Left renal cortex interstitium (tissue), 4 donors: Measurements from ENCODE around the gene ZSCAN10. TPM values are rescaled to one million over a fixed set of nuclear protein-coding genes. Genes with fewer than 3 reads are reported as not detected.
"Not testable (repeated sequence)": the region's sequence is repeated elsewhere in the genome, so short reads cannot be mapped to it uniquely, and the experiment has no call there.

Source experiments
- DNase-seq, 4 donors: peaks; one replicate each; pipeline ENCODE4 v3.0.0-alpha.2; 2013; ENCODE audit warnings: low read depth in 4 of 4, low spot score in 2 of 4, missing footprints in 1 of 4
- polyA plus RNA-seq, 4 donors: library from polyadenylated mRNA; unstranded; fragments of 120-200 nt; gene quantifications; one replicate each; pipeline ENCODE4 v1.2.1, GENCODE V29; 2013; ENCODE audit not compliant: insufficient read length in 4 of 4

Gene ZSCAN10
- polyA plus RNA-seq, 4 donors, result 0.18 to 0.49 (median 0.20) TPM

DNA sequence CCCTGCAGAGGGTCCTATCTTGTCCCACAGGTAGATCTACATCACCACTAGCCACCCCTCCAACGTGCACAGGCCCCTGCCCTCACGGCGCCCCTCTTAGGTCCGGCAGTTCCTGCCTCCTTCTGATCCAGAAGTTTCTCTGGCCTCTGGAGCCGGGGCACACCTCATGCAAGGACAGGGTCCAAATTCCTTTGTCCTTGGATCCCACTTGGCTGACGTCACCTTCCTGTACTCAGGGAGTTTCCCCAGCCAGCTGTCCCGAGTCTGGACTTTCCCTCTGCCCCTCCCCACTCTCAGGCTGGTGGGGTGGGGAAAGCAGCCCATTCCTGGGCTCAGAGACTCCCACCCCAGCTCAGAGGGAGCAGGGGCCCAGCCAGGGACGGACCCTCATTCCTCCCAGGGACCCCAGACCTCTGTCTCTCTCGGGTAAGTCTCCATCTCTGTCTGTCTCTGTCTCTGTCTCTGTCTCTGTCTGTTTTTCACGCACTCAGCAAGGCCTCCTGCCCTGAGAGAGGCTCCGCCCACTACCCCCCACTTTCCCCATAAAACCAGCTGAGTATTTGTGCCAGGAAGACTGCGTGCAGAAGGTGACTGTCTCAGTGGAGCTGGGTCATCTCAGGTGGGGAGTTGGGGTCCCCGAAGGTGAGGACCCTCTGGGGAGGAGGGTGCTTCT is 33.9 kb downstream of the ZSCAN10 start, which contains the start of gene IL32:
Gene IL32, plus strand, starts transcription at position 572 of the 673 bp plus-strand sequence. CDS start 172 bp downstream, outside the sequence.
- no peak for DNase-seq

DNA sequence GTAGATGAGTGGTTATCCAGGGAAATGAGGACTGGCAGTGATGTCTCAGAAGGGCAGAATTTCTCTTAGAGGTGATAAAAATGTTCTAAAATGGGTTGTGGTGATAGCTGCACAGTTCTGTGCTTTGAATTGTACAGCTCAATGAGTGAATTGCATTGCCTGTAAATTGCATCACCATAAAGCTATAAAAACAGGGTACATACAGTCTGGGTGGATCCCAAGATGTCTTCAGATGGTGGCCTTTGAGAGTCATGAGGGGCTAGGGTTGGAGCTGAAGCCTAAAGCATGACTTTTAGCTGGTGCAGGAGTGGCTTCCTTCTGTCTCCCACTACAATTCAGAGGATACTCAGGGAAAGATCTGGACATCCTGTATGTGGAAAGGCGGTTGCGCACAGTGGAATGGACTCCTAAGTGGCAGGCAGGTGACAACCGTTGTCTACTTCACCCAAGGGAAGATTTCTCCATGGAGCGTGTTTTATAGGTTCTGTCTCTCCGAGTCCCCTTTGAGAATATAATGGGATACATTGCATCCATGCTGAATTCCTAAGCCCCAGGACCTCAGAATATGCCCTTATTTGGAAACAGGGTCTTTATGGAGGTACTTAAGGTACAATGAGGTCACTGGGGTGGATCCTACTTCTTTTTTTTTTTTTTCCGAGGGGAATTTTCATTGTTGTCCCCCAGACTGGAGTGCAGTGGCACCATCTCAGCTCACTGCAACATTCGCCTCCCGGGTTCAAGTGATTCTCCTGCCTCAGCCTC is 35.3 kb downstream of the ZSCAN10 start:
- DNase-seq, result no peak

DNA sequence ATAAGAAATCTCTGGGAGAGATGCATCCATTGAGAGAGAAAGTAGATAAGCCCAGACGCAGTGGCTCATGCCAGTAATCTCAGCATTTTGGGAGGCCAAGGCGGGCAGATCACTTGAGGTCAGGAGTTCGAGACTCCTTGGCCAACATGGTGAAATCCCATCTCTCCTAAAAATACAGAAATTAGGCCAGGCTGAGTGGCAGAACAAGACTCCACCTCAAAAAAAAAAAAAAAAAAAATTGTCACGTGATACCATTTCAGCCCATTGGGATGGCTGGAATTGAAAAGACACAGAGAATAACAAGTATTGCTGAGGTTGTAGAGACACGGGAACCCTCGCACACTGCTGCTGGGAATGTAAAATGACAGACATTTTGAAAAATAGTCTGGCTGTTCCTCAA is 36.5 kb downstream of the ZSCAN10 start:
- no peak for DNase-seq

DNA sequence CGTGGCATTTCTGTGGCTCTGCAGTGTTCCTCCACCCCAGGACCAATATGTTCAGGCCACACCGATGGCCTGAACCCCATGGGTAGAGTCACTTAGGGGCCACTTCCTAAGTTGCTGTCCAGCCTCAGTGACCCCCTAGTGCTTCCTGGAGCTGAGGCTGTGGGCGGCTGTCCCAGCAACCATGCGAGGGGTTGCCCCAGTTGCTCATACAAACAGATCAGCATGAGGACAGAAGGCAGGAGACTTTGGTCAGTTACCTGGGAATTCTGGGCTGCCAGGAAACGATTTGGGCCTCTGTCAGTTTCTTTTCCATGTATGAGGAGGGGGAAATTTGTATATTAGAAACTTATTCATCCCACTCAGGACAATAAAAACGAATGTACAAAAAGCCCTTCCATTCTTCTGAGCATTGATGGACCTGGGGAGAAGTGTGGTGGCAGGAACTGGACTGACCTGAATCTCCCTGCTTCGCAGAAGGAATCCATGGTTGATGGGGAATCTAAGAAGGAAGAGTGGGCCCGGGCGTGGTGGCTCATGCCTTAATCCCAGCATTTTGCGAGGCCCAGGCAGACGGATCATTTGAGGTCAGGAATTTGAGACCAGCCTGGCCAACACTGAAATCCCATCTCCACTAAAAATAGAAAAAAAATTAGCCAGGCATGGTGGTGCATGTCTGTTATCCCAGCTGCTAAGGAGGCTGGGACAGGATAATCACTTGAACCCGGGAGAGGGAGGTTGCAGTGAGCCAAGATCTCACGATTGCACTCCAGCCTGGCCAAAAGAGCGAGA is 38.6 kb downstream of the ZSCAN10 start:
- DNase-seq, result no peak

DNA sequence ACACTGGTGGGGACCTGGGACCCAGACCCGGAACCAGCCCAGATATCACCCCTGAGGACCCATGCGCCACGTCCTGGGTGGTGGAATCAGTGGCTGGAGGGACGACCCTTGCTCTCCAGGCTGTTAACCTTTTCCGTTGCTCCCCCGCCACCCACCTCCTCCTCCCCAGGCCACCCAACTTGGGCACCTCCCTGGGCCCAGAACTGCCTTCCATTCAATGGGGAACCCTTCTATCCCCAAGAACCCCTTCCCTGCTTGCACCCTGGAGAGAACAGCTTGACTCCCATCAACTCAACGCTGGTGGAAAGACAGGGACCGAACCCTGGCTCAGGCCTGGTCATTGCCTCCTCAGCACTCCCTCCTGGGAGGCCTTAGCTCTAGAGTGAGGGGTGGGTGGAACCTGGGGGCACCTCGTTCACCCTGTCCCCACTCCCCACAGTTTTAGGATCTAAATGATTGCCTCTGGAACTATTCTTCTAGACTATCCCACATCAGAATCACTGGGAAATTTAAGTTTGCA is 39.3 kb downstream of the ZSCAN10 start:
- DNase-seq, result no peak

DNA sequence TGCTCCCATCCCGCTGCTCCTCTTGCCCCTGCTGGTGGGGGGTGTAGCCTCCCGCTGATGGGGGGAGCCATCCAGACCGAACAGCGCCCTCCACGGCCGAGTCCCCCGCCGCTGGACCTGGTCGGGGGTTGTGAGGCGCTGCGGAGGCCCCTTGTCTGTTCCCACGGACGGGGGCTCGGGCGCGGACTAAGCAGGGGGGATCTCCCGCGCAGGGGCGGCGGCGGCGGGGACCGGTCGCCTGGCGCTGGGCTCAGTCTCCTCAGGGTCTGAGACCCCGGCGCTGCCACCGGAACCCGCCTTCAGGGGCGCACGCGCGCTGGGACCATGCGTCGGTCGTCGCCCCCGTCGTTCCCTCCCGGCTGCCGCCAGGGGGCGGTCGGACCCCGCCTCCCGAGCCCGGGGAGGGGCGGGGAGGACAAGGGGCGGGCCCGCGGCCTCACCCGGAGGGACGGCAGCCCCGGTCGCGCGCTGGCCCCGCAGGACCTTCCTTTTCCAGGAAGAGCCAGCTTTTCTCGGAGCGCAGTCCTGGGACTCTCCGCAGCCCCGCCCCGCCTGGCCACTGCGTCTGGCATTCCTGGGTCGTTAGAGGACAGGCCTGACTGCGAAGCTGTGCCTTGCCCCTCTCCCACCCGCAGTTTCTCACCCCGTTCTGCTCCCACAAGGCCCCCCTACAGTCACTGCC is 39.9 kb downstream of the ZSCAN10 start:
- peak; percentile 63 to 84 (median 80) for DNase-seq

DNA sequence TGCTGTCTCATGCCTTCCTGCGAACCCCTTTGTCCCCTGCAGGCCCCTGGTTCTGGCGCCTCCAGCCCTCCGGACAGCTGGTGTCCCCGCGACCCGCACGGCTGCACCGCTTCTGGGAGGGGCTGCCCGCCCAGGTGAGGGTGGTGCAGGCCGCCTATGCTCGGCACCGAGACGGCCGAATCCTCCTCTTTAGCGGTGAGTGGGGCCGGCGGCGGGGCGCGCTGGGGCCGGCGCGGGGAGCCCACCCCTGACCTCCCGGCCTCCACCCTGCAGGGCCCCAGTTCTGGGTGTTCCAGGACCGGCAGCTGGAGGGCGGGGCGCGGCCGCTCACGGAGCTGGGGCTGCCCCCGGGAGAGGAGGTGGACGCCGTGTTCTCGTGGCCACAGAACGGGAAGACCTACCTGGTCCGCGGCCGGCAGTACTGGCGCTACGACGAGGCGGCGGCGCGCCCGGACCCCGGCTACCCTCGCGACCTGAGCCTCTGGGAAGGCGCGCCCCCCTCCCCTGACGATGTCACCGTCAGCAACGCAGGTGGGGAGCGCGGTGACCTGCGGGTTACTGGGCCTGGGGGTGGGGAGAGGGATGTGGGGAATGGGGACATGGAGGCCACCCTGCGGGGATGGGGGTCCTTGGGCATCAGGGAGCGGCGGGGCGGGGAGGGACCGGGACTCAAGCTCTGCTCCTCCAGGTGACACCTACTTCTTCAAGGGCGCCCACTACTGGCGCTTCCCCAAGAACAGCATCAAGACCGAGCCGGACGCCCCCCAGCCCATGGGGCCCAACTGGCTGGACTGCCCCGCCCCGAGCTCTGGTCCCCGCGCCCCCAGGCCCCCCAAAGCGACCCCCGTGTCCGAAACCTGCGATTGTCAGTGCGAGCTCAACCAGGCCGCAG is 40.7 kb downstream of the ZSCAN10 start:
- no peak for DNase-seq

DNA sequence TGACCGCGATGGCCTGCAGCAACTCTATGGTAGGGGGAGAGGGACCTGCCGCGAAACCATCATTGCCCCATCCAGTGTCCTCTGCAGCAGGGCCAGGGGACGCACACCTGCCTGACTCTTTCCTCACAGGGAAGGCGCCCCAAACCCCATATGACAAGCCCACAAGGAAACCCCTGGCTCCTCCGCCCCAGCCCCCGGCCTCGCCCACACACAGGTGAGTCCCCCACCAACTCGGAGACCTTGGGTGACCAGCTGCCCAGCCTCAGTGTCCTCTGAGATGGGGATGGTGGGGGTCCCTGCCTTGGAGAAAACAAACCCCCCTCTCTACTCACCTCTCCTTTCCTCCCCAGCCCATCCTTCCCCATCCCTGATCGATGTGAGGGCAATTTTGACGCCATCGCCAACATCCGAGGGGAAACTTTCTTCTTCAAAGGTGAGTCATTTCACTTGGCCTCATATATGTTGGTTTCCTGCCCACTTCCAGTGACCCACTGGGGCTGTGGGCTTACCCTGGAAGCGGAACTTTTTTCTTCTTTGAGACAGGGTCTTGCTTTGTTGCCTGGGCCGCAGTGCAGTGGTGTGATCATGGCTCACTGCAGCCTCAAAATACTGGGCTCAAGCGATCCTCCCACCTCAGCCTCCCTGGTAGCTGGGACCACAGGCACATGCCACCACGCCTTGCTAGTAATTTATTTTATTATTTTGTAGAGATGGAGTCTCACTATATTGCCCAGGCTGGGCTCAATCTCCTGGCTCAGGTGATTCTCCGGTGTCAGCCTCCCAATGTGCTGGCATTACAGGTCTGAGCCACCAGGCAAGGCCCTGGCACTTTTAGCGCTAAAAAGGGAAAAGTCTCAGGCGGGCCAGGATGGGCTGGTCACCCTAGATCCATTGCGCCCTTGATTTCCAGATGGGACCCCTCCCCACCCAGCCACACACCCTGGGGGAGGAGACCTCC is 41.6 kb downstream of the ZSCAN10 start:
- no peak for DNase-seq

DNA sequence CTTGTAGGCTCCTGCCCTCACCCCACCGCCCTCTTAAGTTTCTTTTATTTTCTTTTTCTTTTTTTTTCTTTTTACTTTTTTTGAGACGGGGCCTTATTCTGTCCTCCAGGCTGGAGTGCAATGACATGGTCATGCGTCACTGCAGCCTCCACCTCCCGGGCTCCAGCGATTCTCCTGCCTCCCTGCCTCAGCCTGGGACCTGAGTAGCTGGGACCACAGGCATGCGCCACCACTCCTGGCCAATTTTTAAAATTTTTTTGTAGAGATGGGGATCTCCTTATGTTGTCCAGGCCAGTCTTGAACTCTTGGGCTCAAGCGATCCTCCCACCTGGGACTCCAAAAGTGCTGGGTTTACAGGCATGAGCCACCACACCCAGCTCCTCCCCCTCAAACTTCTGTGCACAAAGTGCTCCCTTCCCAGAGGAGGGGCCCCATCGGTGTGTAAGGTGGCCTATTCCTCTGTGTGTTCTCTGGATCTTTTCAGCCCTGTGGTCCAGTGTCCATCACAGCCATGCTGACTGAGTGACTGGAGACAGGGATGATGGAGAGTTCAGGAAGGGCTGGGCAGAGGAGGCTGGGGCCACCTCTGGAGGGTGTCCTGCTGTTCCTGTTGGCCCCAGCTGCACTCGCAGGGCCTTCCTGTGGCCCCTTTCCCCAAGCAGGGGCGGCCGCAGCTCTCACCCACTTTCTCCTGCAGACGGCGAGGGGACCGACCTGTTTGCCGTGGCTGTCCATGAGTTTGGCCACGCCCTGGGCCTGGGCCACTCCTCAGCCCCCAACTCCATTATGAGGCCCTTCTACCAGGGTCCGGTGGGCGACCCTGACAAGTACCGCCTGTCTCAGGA is 42.5 kb downstream of the ZSCAN10 start:
- no peak for DNase-seq

DNA sequence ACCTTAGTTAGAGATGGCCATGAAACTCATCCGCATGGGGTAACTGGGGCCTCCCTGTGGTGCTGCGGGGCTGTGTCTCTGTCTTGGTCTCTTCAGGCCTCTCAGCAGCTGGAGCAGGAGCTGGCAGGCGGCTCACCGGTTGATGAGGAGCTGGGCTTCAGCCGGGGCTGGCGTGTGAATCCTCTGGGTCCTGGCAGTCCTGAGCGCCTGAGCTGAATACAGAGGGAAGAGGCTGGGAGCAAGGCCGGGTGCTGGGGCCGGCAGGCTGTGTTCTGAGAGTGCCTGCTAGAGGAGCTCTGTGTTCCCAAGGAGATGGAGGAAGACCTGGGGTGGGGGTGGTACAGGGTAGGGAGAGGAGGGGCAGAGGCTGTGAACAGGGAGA is 43.4 kb downstream of the ZSCAN10 start:
- not testable (repeated sequence) for DNase-seq

DNA sequence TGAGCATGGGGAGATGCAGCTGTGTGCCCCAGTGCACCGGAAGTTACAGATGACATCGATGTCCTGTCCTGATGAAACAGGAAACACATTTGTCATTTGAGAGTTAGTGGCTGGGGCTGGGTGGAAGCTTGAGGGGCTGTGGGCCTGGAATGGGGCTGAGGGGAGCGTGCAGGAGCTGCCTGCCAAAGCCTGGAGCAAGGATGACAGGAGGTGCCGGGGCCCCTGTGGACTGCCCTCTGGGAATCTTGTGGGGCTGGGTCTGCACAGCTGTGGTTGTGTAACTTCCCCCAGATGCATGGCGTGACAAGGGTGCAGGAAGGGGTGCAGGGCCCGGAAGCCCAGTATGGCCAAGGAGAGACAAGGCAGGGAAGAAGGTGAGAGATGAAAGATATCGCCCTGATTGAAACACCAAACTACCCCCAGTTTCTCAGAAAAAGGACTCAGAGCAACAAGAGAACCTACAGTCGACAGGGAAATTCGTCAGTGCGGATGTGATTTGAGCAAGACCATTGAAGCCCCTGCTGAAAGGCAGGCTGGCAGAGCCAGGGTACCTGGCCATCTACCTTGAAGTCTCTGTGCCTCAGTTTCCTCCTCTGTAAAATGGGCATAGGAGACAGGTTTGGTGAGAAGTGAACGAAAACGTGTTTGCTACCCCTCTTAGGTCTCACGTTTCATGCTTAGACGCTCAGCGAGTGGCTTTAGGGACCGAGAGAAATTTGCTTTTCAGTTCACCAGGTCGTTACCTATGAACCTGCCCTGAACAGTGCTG is 43.9 kb downstream of the ZSCAN10 start:
- DNase-seq, result no peak

DNA sequence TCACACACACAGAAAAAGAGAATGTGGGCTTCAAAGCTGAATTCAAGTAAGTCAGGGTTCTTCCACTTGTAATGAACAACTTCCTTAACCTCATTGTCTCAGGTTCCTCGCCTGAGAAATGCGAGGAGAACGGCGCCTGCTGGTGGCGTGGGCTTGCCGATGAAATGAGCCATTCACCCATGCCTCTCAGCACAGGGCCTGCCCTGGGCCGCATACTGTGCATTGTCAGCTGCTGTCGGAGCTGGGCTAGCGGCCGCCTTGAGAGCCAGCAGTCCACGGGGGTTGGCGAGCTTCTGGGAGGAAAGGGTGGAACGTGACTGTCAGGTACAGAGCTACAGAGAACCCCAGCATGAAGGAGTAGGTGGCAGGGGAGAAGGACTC is 45.8 kb downstream of the ZSCAN10 start:
- DNase-seq, result not testable (repeated sequence)

DNA sequence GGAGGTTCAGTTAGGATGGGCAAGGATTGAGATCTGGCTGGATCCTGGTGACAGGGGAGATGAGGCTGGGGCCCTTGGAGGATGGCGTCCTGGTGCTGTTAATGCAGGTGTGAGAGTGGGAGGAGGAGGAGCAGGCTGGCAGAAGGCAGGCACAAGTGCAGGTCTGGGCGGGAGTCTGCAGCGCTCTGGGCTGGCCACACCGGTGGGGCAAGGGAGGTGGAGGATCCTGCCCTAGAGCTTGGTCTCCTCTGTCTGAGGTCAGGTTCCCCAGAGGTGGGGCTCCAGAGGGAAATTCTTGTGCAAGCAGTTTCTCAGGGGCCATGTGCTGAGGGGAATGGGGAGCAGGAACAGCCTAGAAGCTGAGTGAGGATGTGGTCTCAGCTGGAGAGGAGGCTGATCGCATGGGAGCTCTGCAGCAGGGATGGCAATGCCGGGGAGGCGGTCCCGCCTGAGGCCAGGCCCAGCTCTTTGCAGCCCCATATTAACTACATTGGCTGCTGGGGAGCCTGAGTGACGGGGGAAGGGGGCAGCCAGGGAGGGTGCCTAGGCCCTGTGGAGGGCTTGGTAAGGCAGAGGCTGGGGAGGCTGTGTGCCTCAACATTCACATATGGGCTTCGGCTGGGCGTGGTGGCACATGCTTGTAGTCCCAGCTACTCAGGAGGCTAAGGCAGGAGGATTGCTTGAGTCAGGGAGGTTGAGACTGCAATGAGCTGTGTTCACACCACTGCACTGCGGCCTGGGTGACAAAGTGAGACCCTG is 46.3 kb downstream of the ZSCAN10 start:
- not testable (repeated sequence) for DNase-seq

DNA sequence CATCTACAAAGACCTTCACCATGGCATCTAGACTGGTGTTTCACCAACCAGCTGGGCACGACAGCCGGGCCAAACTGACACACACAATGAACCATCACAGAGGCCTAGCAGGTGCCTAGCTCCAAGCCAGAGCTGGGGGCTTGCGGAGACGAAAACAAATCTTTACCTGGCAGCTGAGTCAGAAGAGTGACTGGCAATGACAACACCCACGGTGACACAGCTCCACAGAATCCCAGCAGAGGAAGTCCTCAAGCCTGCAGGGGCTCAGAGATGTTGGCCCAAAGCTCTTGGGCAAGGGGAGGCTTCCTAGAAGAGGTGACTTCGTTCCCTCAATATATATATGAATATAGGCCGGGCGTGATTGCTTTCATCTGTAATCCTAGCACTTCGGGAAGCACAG is 47.6 kb downstream of the ZSCAN10 start:
- no peak for DNase-seq

DNA sequence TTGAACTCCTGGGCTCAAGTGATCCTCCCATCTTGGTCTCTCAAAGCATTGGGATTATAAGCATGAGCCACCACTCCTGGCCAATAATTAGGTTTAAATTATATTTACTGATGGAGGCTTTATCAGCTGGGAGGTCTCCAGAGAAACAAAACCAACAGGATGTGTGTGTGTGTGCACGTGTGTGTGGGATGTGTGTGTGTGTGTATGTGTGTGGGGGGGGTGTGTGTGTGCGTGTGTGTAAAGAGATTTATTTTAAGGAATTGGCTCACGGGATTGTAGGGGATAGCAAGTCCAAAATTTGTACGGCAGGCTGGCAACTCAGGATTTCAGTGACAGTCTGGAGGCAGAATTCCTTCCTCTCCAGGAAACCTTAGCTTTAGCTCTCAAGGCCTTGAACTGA is 48.1 kb downstream of the ZSCAN10 start:
- DNase-seq, result no peak

DNA sequence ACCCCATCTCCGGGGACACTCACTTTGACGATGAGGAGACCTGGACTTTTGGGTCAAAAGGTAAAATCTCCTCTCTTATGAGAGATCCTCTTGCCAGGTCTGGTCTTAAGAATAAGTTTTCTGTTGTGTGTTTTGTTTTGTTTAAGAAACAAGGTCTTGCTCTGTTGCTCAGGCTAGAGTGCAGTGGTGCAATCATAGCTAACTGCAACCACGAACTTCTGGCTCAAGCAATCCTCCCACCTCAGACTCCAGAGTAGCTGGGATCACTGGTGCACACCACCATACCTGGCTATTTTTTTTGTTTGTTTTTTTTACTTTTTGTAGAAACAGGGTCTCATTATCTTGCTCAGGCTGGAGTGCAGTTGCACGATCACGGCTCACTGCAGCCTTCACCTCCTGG is 48.6 kb downstream of the ZSCAN10 start:
- no peak for DNase-seq
